ENCODE measurements around the gene SMIM21. TPM values are rescaled to one million over a fixed set of nuclear protein-coding genes. Genes with fewer than 3 reads are reported as not detected.

The SMIM21 gene
- total and polyA plus RNA-seq, 3 experiments from 2014 or later = not detected

DNA sequence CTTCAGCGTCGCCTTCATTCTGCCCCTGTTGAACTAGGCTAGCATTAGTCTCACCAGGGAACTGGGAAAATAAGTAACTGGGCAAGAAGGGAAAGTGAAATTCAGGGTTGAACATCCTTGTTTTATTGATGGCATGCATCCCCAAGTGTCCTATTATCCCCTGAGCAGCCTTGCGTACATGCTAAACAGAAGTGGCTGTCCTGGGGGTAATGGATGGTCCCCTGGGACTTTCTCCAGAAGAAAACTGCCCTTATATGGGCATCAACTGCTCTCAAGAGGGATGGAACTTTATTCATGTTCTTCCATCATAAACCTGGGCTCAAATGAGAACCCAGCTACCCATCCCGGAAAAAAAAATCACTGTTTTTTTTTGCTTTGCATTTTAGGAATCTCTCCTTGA, 11.8 kb upstream of the SMIM21 start:
- Histone ChIP-seq H3K4me3 (ENCODE audit: low read length) (no peak overlapping the region), H3K9me3 (ENCODE audit: low read length) (no peaks in the 10 kb centered on the region), H3K27ac (ENCODE audit: low read depth, low read length) (no peak overlapping the region), H3K4me1 (ENCODE audit: insufficient read depth, low read length) (peaks cover 3% of the 10 kb centered on the region), H3K36me3 (ENCODE audit: insufficient read depth, low read length) (no peaks in the 10 kb centered on the region), H3K27me3 (ENCODE audit: insufficient read depth, low read length, poor library complexity, severe bottlenecking) (no peaks in the 10 kb centered on the region)
- CTCF ChIA-PET = no interaction called here
- POLR2A ChIA-PET = no interaction called here
- Mint-ChIP-seq H3K36me3 (no peaks in the 10 kb centered on the region), H3K4me1 (peaks cover 3 to 8% (median 5%) of the 10 kb centered on the region in 3 donors), H3K4me3 (no peak overlapping the region), H3K27me3 (peaks cover 13 to 38% of the 10 kb centered on the region in 2 donors), H3K9me3 (peaks cover 0 to 2% (median 0%) of the 10 kb centered on the region in 5 donors), H3K27ac (no peak overlapping the region)
- DNase-seq = no peak

DNA sequence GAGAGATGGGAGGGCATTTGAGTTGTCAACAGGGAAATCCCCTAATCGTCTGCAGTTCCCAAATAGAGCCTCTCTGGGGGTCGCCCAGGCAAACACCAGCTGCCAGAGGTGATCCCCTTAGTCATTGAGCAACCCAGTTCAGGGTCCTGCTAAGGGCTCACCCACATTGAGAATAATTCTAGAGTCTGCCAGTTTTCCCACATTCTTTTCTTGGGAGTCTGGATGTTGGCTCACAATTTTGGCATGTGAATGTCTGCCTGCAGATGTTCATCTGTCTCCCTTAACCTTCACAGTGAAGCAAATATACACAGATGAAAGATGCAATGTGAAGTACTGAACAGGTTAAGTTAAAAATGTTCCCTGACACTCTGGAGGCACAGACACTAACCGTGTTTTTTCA, 11.4 kb upstream of the SMIM21 start:
- Mint-ChIP-seq H3K9me3 (peaks cover 0 to 2% (median 0%) of the 10 kb centered on the region in 5 donors), H3K36me3 (no peaks in the 10 kb centered on the region), H3K4me1 (peaks cover 1 to 4% (median 2%) of the 10 kb centered on the region in 3 donors), H3K27me3 (peaks cover 14 to 40% of the 10 kb centered on the region in 2 donors), H3K4me3 (no peak overlapping the region), H3K27ac (no peak overlapping the region)
- no peaks in the 10 kb centered on the region for H3K9me3 ChIP-seq (ENCODE audit: low read length)
- ChIA-PET POLR2A (no interaction called here), CTCF (no interaction called here)
- H3K4me3 ChIP-seq (ENCODE audit: low read length) = no peak overlapping the region
- DNase-seq = no peak
- H3K4me1 ChIP-seq (ENCODE audit: insufficient read depth, low read length) = peaks cover under 1% of the 10 kb centered on the region
- H3K27ac ChIP-seq (ENCODE audit: low read depth, low read length) = no peak overlapping the region
- H3K36me3 ChIP-seq (ENCODE audit: insufficient read depth, low read length) = no peaks in the 10 kb centered on the region
- no peaks in the 10 kb centered on the region for H3K27me3 ChIP-seq (ENCODE audit: insufficient read depth, low read length, poor library complexity, severe bottlenecking)

DNA sequence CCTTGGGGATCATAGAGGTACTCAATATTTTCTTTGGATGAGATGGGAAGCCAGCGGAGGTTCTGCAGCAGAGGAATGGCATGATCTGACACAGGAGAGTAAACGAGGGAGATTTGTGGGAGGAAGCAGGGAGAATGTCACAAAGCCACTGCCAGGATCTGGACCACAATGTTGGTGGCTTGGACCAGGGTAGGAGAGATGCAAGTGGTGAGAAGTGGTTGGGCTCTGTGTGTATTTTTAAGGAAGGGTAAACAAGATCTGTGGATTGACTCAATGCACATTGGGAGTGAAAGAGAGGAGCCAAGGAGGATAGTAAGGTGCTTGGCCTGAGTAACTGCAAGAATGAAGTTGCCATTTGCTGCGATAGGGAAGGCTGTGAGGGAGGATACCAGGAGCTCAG, 10.5 kb upstream of the SMIM21 start:
- Mint-ChIP-seq H3K4me1 (no peaks in the 10 kb centered on the region), H3K4me3 (no peak overlapping the region), H3K36me3 (no peaks in the 10 kb centered on the region), H3K9me3 (peaks cover 0 to 2% (median 0%) of the 10 kb centered on the region in 5 donors), H3K27ac (no peak overlapping the region), H3K27me3 (peaks cover 15 to 43% of the 10 kb centered on the region in 2 donors)
- H3K27ac ChIP-seq (ENCODE audit: low read depth, low read length) = no peak overlapping the region
- DNase-seq = no peak
- no peaks in the 10 kb centered on the region for H3K36me3 ChIP-seq (ENCODE audit: insufficient read depth, low read length)
- no peaks in the 10 kb centered on the region for H3K4me1 ChIP-seq (ENCODE audit: insufficient read depth, low read length)
- no peak overlapping the region for H3K4me3 ChIP-seq (ENCODE audit: low read length)
- CTCF ChIA-PET = no interaction called here
- H3K9me3 ChIP-seq (ENCODE audit: low read length) = no peaks in the 10 kb centered on the region
- no peaks in the 10 kb centered on the region for H3K27me3 ChIP-seq (ENCODE audit: insufficient read depth, low read length, poor library complexity, severe bottlenecking)
- POLR2A ChIA-PET = no interaction called here

GRCh38 chr18:75433098-75433497, 5.6 kb upstream of the SMIM21 start:
- Mint-ChIP-seq H3K27ac (no peak overlapping the region), H3K27me3 (peaks cover 12 to 37% of the 10 kb centered on the region in 2 donors), H3K4me1 (no peaks in the 10 kb centered on the region), H3K9me3 (no peaks in the 10 kb centered on the region), H3K36me3 (no peaks in the 10 kb centered on the region), H3K4me3 (no peak overlapping the region)
- no peaks in the 10 kb centered on the region for H3K27me3 ChIP-seq (ENCODE audit: insufficient read depth, low read length, poor library complexity, severe bottlenecking)
- no peak overlapping the region for H3K27ac ChIP-seq (ENCODE audit: low read depth, low read length)
- DNase-seq = no peak
- H3K36me3 ChIP-seq (ENCODE audit: insufficient read depth, low read length) = no peaks in the 10 kb centered on the region
- H3K4me1 ChIP-seq (ENCODE audit: insufficient read depth, low read length) = no peaks in the 10 kb centered on the region
- POLR2A ChIA-PET = no interaction called here
- H3K9me3 ChIP-seq (ENCODE audit: low read length) = no peaks in the 10 kb centered on the region
- CTCF ChIA-PET = no interaction called here
- H3K4me3 ChIP-seq (ENCODE audit: low read length) = no peak overlapping the region

DNA sequence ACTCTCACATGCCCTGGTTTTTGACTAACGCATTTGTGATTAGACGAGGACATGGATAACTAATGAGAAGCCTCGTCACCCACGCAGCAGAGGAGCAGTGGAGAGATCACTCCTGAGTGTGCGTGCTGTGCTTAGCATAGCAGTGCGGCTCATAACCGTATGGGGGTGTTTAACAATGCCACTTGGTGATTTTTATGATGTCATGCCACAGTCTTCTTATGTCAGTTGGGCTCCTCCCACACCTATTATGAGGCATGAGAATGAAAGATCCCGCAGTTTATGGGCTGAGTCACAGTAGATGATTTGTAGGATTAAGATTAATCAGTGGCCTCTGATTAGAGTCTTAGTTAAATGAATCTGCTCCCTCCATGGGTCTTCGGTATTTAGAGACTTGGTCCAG, 2.5 kb upstream of the SMIM21 start:
- H3K4me1 ChIP-seq (ENCODE audit: insufficient read depth, low read length) = no peaks in the 10 kb centered on the region
- Mint-ChIP-seq H3K27ac (peak overlapping the region in 1 of 8 donors; percentile 7), H3K4me3 (no peak overlapping the region), H3K9me3 (no peaks in the 10 kb centered on the region), H3K36me3 (no peaks in the 10 kb centered on the region), H3K27me3 (peaks cover 8 to 44% of the 10 kb centered on the region in 2 donors), H3K4me1 (no peaks in the 10 kb centered on the region)
- H3K27me3 ChIP-seq (ENCODE audit: insufficient read depth, low read length, poor library complexity, severe bottlenecking) = no peaks in the 10 kb centered on the region
- H3K9me3 ChIP-seq (ENCODE audit: low read length) = no peaks in the 10 kb centered on the region
- no peaks in the 10 kb centered on the region for H3K36me3 ChIP-seq (ENCODE audit: insufficient read depth, low read length)
- ChIA-PET POLR2A (no interaction called here), CTCF (no interaction called here)
- DNase-seq = no peak
- no peak overlapping the region for H3K27ac ChIP-seq (ENCODE audit: low read depth, low read length)
- H3K4me3 ChIP-seq (ENCODE audit: low read length) = no peak overlapping the region

- H3K4me3 ChIP-seq (ENCODE audit: low read length) = no peak overlapping the region
- H3K36me3 ChIP-seq (ENCODE audit: insufficient read depth, low read length) = no peaks in the 10 kb centered on the region
- H3K4me1 ChIP-seq (ENCODE audit: insufficient read depth, low read length) = no peaks in the 10 kb centered on the region
- Mint-ChIP-seq H3K27ac (no peak overlapping the region), H3K4me1 (no peaks in the 10 kb centered on the region), H3K4me3 (no peak overlapping the region), H3K36me3 (no peaks in the 10 kb centered on the region), H3K9me3 (no peaks in the 10 kb centered on the region), H3K27me3 (peaks cover 2 to 46% of the 10 kb centered on the region in 2 donors)
- ChIA-PET CTCF (no interaction called here), POLR2A (no interaction called here)
- H3K27me3 ChIP-seq (ENCODE audit: insufficient read depth, low read length, poor library complexity, severe bottlenecking) = no peaks in the 10 kb centered on the region
- no peak for DNase-seq
- no peaks in the 10 kb centered on the region for H3K9me3 ChIP-seq (ENCODE audit: low read length)
- no peak overlapping the region for H3K27ac ChIP-seq (ENCODE audit: low read depth, low read length)
These were observed 987 bp upstream of the SMIM21 start for GRCh38 chr18:75428490-75428889.

DNA sequence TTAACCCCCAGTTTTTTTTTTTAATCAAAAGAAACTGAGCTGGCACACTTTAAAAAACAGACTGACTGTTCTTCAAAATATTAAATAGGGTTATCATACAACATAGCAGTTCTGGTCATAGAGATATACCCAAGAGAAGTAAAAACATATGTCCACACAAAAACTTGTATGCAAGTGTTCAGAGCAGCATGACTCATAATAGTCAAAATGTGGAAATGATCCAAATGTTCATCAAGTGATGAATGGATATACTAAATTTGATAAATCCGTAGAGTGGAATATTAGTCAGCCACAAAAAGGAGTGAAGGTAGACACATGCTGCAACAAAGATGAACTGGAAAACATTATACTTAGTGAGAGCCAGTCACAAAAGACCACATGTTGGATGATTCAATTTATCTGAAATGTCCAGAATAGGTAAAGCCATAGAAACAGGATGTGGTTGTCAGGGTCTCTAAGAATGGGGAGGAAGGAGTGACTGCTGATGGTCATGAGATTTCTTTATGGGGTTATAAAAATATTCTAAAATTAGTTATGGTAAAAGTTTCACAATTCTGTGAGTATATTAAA, 5.1 kb downstream of the SMIM21 start:
- no peaks in the 10 kb centered on the region for H3K36me3 Mint-ChIP-seq
- H3K27ac ChIP-seq (ENCODE audit: low read depth, low read length) = no peak overlapping the region
- no peaks in the 10 kb centered on the region for H3K36me3 ChIP-seq (ENCODE audit: insufficient read depth, low read length)
- no peak for DNase-seq
- H3K27me3 ChIP-seq (ENCODE audit: insufficient read depth, low read length, poor library complexity, severe bottlenecking) = no peaks in the 10 kb centered on the region
- H3K4me1 ChIP-seq (ENCODE audit: insufficient read depth, low read length) = no peaks in the 10 kb centered on the region
- no peak overlapping the region for H3K4me3 Mint-ChIP-seq
- no peak overlapping the region for H3K27ac Mint-ChIP-seq
- H3K4me1 Mint-ChIP-seq = no peaks in the 10 kb centered on the region
- ChIA-PET POLR2A (no interaction called here), CTCF (no interaction called here)
- no peak overlapping the region for H3K4me3 ChIP-seq (ENCODE audit: low read length)
- peaks cover 6 to 48% of the 10 kb centered on the region in 2 donors for H3K27me3 Mint-ChIP-seq
- H3K9me3 ChIP-seq (ENCODE audit: low read length) = no peaks in the 10 kb centered on the region
- peaks cover 0 to 11% (median 5%) of the 10 kb centered on the region in 5 donors for H3K9me3 Mint-ChIP-seq

DNA sequence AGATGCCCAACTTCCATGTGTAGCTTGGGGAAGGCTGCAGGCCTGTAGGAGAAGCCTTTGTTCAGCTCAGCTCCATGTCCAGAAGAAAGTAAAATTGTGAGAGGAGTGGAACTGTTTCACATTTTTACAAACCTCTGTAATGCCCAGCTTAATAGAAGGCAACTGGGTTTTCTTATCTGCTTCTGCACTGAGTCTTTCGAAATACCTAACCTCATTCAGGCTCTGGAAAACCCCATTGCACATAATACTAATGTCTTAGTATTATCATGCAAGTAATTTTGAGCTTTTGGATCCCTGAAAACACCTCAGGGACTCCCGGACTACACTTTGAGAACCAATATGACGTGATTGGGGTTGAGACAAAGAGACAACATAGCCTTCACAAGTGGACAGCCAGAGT, 5.8 kb downstream of the SMIM21 start:
- Mint-ChIP-seq H3K9me3 (peaks cover 0 to 11% (median 5%) of the 10 kb centered on the region in 5 donors), H3K27ac (no peak overlapping the region), H3K27me3 (peaks cover 11 to 48% of the 10 kb centered on the region in 2 donors), H3K4me1 (no peaks in the 10 kb centered on the region), H3K36me3 (no peaks in the 10 kb centered on the region), H3K4me3 (no peak overlapping the region)
- no peaks in the 10 kb centered on the region for H3K27me3 ChIP-seq (ENCODE audit: insufficient read depth, low read length, poor library complexity, severe bottlenecking)
- no peaks in the 10 kb centered on the region for H3K4me1 ChIP-seq (ENCODE audit: insufficient read depth, low read length)
- no peaks in the 10 kb centered on the region for H3K9me3 ChIP-seq (ENCODE audit: low read length)
- POLR2A ChIA-PET = no interaction called here
- H3K36me3 ChIP-seq (ENCODE audit: insufficient read depth, low read length) = no peaks in the 10 kb centered on the region
- DNase-seq = no peak
- H3K27ac ChIP-seq (ENCODE audit: low read depth, low read length) = no peak overlapping the region
- CTCF ChIA-PET = no interaction called here
- no peak overlapping the region for H3K4me3 ChIP-seq (ENCODE audit: low read length)
